NCI-H2081 (cell line): Measurements from ENCODE around the gene GPR27.

Source experiments
- DNase-seq, 2 experiments: peaks; one replicate each; lab custom pipeline; 2025; lab: John Stamatoyannopoulos, UW

The GPR27 gene

DNA sequence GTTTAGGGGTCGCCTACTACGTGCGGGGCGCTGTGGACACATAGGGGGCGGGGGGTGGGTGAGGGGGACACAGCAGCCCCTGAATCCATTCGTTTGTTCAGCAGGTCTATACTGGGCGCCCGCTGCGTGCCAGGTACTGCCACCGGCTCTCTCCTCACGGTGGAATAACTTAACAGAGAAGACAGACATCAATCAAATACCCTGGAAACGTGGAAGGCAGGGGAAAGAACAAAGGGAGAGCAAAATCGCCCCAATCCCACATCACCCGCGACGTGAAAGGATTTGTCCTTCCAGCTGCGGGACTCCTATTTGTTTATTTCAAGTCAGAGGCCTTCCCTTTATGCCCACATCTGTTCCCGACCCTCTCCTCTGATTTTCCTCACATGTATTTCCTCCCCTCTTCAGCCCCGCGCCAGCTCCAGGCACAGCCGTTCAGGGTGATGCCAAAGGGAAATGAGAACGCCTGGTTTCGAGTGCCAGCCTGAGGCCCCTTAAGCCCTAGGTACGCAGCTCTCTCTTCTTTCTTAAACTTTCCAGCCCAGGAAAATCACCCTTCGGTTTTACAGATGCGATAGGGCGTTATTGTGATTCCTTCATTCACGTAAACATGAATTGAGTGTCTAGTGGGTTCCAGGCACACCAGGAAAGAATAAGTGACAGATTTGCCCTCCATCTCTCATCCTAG is 32.0 kb downstream of the GPR27 start:
- DNase-seq, result no peak

DNA sequence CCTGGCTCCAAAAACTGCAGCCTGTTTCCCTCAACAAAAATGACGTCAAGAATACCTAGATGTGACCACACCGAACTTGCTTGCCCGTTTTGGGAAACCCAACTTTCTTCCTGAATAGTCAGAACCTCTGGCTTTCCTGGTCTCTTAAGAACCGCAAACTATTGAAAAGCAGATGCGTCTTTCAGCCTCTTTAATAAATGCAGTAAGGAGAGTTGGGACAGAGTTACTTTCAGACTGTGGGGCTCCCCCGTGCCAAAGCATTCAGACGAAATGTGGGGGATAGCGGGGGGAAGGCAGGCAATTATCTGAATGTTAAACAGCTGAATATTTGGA is 32.5 kb downstream of the GPR27 start:
- no peak for DNase-seq

DNA sequence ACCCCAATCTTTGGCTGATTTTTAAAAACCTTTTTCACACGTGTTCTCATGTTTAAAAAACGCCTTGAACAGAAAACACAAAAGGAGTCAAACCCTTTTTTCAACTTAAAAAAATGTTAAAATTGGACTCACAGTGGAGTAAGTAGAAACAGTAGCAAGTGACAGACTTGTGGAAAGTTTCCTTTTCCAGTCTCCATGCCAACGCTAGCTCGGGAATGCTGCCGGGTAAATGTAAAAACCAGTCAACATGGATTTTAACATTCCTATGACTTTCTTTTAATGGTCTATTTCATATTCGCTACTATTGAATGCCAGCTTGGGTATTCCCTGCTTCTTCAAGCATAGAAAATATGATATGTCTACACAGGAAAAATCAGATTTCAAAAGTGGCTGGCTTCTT is 32.9 kb downstream of the GPR27 start:
- DNase-seq, result no peak

DNA sequence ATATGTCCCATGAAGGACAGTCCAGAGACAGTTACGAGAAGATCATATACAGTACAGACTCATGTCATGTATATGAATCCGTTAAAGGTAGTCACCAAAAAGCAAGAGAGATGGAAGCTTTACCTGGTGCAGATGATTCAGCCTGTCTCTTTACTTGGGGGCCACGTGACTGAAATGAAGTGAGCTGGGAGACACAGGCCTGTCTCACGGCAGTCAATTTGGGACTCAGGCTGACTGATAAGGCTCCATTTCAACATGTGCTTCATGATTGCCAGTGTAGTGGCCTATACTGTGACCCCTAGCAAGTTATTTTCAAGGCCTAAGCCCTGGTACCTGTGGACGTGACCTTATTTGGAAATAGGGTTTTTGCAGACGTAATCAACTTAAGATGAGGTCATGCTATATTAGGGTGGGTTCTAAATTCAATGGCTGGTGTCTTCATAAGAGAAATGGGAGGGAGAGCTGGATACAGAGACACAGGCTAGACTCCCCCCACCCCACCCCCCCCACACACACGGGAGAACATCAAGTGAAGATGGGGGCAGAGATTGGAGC is 34.3 kb downstream of the GPR27 start:
- no peak for DNase-seq

DNA sequence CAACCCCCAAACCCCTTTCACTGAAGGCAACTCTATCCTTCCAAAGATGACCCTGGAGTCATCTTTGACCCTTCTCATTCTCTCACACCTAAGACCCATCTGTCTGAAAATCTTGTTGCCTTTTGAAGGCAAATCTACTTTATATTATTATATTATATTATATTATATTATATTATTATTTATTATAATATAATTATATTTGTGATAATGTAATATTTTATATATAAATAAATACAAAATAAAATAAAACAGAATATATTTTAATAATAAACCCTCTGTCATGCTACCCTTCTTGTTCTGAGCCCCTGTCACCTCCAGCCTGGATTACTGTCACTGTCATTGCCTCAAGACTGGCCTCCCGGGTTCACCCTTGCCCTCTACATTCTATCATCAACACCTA is 36.3 kb downstream of the GPR27 start:
- DNase-seq, result no peak

DNA sequence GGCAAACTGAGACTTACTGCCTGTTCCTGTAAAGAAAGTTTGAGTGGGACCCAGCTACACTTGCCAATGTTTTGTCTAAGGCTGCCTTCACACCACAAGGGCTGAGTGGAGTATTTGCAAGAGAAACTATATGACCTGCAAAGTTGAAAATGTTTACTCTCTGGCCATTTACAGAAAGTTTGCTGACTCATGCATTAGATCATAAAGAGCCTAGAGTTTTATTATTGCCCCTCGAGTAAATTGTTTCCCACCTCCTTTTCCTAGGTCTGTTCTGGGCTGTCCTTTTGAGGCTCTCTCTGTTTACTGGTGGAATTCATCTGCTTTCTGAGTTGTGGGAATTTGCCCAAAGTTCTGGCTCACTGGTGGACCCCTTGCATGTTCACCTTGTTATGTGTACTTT is 38.0 kb downstream of the GPR27 start:
- DNase-seq, result no peak

DNA sequence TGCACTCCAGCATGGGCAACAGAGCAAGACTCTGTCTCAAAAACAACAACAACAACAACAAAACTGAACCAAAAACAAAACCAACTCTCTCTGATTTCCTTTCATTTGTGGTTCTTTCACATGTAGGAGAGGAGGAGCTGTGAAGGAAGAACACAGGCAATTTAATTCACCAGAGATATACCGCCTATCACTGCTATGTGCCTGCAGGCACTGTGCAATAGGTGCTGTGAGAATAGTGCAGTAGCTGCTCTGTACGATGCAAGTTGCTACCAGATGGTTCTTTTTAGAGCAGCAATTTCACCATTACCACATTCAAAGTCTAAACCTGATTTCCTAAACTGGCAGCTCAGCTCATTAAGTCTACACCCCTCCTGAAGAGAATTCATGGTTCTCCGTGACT is 42.6 kb downstream of the GPR27 start:
- DNase-seq, result no peak

DNA sequence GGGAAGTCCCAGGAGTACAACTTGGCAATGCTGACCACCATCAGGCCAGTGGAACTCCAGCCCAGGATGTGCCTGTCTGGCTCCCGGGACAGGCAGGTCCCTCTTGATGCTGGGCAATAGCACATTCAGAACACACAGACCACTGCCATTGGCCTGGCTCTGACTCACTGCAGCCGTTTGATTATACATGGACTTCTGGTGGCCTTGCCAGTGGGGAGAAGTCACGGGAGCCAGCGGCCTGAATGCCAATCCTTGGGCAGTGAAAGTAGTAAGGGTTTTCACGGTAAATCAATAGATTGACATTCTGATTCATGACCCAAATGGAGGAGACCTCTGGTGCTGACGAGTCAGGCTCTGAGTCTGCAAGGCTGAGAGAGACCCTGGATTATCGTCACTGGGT is 43.8 kb downstream of the GPR27 start:
- DNase-seq, result no peak

DNA sequence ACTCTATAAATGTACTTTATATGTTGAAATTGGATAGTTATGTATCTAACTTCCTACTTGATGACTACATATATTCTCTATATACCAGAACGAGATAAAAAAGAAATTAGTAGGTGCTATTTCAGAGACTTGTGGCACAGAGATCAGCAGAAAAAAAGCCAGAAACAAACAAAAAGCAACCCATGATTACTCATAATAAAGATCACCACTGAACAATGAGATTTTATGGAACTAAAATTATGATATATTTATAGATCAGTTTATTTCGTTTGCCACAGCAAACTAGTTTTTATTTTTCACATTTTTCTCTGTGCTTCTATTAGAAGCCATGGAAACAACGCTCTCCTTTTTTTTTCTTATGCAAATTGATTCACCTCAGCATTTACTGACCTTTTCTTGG is 46.4 kb downstream of the GPR27 start:
- no peak for DNase-seq

DNA sequence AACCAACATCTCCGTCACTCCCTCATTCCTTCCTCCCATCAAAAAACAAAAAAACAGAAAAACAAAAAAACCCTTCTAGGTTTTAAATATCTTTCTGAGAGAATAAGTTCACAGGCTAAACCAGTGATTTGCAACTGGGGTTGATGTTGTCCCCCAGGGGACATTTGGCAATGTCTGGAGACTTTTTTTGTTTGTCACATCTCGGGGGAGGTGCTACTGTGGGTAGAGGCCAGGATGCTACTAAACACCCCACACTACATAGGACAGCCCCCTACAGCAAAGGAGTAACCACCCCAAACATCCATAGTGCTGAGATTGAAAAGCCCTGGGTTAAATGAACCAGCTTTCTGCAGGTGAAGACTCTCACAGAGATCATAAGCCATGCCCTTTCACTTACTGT is 48.3 kb downstream of the GPR27 start:
- DNase-seq, result no peak

DNA sequence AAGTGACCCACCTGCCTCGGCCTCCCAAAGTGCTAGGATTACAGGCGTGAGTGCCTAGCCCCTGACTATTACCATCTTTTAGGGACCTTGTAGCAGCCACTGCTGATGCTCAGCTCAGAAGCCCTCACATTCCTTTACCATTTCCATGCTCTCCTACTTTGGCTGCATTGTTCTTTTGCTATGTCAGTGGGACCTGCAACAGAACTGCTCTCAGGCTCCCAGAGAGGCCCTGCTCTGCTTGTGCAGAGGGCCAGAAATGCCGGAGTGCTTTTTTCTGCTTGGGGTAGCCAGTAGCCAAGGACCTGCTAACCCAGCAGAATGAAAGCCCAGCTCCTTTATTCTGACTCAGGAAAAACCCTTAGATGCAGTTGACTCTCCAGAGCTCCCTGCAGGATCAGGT is 49.6 kb downstream of the GPR27 start:
- no peak for DNase-seq

DNA sequence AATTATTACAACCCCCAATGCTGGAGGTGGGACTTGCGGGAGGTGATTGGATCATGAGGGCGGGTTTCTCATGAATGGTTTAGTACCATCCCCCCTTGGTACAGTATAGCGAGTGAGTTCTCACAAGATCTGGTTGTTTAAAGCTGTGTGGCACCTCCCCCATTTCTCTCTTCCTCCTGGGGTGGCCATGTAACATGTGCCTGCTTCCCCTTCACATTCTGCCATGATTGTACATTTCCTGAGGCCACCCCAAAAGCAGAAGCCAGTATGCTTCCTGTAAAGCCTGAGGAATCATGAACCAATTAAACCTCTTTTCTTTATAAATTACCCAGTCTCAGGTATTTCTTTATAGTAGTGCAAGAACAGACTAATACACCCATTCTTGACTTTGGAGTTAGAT is 51.5 kb downstream of the GPR27 start:
- no peak for DNase-seq

DNA sequence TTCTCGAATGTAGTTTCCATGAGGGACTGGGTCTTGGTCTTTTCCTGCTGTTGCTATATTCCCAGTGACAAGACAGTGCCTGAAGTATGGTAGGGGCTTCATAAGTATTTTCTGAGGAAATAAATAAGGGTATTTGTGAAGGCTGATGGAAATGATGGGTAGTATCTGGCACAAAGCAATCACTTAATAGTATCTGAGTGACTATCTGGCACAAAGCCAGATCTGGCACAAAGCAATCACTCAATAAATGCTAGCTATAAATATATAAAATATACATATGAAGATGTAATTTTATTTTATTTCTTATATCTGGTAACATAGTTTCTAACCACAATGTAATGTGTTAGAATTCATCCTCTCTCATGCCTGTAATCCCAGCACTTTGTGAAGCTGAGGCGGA is 52.0 kb downstream of the GPR27 start:
- DNase-seq, result no peak
